LoVo (cell line): ENCODE results near the gene CCNG1.
"Not testable (repeated sequence)": the region's sequence is repeated elsewhere in the genome, so short reads cannot be mapped to it uniquely, and the experiment has no call there.

Source experiments
- DNase-seq: peaks from one replicate; pipeline ENCODE4 v3.0.0-alpha.2; 2016; ENCODE audit warnings: low spot score

Gene CCNG1

GRCh38 chr5:163444526-163444925 lies 7.1 kb downstream of the CCNG1 start:
- no peak for DNase-seq

GRCh38 chr5:163445345-163445744 lies 8.0 kb downstream of the CCNG1 start:
- DNase-seq, result no peak

- DNase-seq, result no peak
These were observed 9.8 kb downstream of the CCNG1 start for GRCh38 chr5:163447191-163447590.

- no peak for DNase-seq
These were observed 10.5 kb downstream of the CCNG1 start for GRCh38 chr5:163447875-163448274.

GRCh38 chr5:163448491-163448890 lies 11.1 kb downstream of the CCNG1 start:
- DNase-seq, result no peak

GRCh38 chr5:163451489-163451888 lies 14.1 kb downstream of the CCNG1 start:
- no peak for DNase-seq

- DNase-seq, result no peak
These were observed 16.3 kb downstream of the CCNG1 start for GRCh38 chr5:163453705-163454104.

- DNase-seq, result not testable (repeated sequence)
These were observed 18.0 kb downstream of the CCNG1 start for GRCh38 chr5:163455406-163455805.

- no peak for DNase-seq
These were observed 18.7 kb downstream of the CCNG1 start for GRCh38 chr5:163456029-163456589.

GRCh38 chr5:163456840-163457239 lies 19.4 kb downstream of the CCNG1 start:
- no peak for DNase-seq

- DNase-seq, result no peak
These were observed 21.5 kb downstream of the CCNG1 start for GRCh38 chr5:163458778-163459385.

GRCh38 chr5:163459462-163459818 lies 22.0 kb downstream of the CCNG1 start:
- DNase-seq, result no peak

GRCh38 chr5:163459819-163460561 lies 22.6 kb downstream of the CCNG1 start, which contains the start of gene NUDCD2:
Gene NUDCD2, minus strand, starts transcription at chr5:163460102. Its CDS starts 52 bp downstream, at chr5:163460050.
- peak; percentile 98 for DNase-seq

GRCh38 chr5:163460562-163461171 lies 23.3 kb downstream of the CCNG1 start, which contains the start of gene HMMR:
Gene HMMR, plus strand, starts transcription at chr5:163460632. Its CDS starts 61 bp downstream, at chr5:163460693.
- peak; percentile 16 for DNase-seq

GRCh38 chr5:163463063-163463435 lies 25.7 kb downstream of the CCNG1 start:
- no peak for DNase-seq

GRCh38 chr5:163467682-163468081 lies 30.3 kb downstream of the CCNG1 start:
- no peak for DNase-seq

GRCh38 chr5:163473635-163474243 lies 36.3 kb downstream of the CCNG1 start:
- peak; percentile 39 for DNase-seq

GRCh38 chr5:163475411-163475810 lies 38.0 kb downstream of the CCNG1 start:
- no peak for DNase-seq

- no peak for DNase-seq
These were observed 41.0 kb downstream of the CCNG1 start for GRCh38 chr5:163478126-163478981.

- no peak for DNase-seq
These were observed 41.5 kb downstream of the CCNG1 start for GRCh38 chr5:163478982-163479271.

GRCh38 chr5:163489055-163489744 lies 51.8 kb downstream of the CCNG1 start:
- no peak for DNase-seq
